ENCODE measurements around the gene HFM1.

The HFM1 gene

DNA sequence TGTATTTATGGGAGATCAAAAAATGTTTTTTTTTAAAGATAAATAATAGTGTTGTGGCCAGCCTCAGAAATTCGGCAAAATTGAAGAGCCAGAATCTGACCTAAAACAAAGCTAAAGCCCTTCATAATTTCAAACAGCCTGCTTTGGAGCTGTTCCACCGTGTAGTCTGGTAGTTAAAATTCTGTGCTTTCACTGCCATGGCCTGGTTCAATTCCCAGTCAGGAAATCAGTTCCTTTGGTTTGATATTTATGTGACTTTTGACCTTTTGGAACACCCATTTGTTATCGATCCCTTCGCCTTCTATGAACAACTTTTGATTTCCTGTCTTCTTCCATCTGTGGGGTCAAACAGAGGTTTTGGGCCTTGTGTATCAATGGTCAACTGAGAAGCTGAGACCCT lies 179.8 kb downstream of the HFM1 start:
- no peak for DNase-seq

DNA sequence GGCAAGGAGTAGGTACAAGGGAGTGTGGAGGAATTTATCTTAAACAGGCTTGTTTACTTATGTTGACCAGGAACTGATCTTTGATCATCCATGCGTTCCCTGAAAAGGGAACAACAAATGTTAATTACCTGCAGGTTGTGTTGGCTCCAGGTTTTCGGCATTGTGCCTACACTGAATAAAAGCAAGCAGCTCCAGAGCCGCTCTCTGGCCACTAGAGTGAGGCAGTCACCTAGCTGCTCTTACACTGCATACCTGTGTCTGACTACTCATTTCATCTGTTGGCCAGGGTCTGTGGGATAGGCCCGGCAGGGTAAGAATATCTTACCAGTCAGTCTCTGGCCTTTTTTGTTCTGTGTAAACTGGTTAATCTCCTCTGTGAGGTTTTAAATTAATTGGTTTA lies 183.6 kb downstream of the HFM1 start:
- DNase-seq, result no peak

DNA sequence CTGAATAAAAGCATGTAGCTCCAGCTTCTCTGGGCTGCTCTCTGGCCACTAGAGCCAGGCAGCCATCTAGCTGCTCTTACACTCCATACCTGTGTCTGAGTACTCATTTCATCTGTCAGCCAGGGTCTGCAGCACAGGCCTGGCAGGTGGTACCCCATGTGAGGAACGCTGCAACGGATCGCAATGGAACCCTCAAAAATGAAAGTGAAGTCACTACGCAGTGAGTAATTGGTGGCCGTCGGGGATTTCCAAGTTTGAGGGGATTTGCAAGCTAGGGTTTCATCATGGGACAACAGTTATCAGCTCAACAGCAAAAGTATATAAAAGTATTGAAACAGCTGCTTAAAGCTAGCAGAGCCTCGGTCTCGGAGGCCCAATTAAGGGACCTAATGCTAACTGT lies 186.7 kb downstream of the HFM1 start:
- no peak for DNase-seq

Data from CD4-positive, alpha-beta T cell treated with Interleukin-1 beta for 1 hour (primary cell).